AG08396 (cell line): ENCODE measurements around the gene KCNQ1.

Source experiments
- DNase-seq: peaks from one replicate; pipeline ENCODE4 v3.0.0; 2012; ENCODE audit warnings: low spot score, mixed read lengths

Gene KCNQ1

DNA sequence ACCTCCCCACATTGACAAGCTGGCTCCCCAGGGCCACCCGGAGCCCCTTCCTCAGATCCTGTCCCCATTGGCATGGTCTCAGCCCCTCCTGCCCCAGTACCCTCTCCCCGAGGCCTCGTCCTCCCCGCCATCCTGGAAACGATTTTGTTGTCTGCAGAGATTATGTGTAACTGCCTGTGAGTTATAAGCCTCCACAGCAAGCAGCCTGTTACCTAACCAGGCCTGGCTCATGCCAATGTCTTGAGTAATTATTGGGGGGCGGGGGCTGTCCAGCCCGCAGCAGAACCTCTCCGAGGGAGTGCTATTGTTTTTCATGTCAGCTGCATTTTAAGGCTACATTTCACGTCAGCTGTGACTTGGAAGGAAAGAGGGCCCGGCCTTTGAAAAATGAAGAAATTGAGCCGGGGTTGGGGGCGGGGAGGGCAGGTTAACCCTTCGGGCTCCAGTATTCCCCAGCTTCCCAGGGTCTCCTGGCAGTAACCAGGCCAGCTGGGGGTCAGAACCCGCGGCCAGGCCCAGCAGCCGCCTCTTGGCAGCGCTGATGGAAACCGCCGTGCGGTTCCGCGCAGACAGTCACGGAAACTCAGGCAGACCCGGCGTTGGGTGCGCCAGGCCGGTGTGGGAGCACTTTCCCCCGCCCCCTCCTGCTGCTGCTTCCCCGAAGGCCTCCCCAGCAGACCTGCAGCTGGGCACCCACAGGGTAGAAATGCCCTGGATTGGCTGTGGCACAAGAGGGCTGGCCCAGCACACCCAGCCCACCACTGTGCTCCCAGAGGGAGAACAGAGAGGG, 381.3 kb downstream of the KCNQ1 start:
- peak; percentile 96 for DNase-seq

DNA sequence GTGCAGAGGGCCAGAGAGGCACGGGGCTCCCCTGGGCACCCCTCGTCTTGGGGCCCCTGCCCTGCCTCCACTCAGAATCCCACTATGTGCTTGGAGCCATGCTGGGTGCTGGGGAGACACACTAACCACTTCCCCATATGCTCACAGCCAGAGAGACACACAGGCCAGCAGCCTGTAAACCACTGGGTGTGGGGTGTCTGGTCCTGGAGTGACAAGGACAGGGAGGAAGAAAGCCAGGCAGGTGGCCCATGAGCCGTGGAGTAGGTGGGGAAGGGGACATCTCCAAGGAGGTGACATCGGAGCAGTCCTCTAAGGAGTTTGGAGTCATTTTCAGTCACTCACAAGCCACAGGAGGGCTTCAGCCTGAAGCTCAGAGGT, 381.9 kb downstream of the KCNQ1 start:
- DNase-seq, result no peak

DNA sequence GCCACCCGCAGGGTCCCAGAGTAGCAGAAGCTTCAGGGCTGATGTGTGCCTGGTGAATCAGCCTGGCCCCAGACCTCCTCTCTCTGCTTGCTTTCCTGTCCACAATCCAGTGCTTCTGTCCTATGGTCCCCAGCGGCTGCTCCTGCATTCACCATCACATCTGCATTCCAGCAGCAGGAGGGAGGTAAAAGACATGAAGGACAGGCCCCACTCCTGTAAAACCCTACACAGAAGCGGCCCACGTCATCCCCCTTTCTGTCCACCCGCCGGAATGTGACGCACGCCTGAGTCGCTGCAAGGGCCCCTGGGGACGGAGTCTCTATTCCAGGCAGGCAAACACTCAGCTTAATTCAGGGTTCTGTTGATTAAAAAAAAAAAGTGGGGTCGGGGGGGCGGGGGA, 382.4 kb downstream of the KCNQ1 start:
- DNase-seq, result no peak

DNA sequence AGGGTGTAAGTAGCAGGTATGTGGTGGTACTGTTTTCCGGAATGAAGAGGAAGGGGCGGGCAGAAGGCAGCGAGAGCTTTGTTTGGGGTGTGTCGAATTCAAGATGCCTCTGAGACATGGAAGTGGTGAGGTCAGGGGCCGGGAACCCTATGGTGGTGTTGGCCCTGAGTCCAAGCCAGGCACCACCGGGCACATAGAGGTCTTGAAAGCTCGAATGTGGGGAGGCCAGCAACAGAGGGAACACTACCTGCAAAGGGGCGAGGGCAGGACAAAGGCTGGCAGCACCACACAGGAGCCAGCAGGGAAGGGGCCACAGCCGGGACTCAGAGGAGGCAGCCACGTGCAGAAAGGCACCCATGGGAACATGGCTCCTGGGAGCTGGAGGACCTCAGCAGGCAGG, 383.0 kb downstream of the KCNQ1 start:
- no peak for DNase-seq

DNA sequence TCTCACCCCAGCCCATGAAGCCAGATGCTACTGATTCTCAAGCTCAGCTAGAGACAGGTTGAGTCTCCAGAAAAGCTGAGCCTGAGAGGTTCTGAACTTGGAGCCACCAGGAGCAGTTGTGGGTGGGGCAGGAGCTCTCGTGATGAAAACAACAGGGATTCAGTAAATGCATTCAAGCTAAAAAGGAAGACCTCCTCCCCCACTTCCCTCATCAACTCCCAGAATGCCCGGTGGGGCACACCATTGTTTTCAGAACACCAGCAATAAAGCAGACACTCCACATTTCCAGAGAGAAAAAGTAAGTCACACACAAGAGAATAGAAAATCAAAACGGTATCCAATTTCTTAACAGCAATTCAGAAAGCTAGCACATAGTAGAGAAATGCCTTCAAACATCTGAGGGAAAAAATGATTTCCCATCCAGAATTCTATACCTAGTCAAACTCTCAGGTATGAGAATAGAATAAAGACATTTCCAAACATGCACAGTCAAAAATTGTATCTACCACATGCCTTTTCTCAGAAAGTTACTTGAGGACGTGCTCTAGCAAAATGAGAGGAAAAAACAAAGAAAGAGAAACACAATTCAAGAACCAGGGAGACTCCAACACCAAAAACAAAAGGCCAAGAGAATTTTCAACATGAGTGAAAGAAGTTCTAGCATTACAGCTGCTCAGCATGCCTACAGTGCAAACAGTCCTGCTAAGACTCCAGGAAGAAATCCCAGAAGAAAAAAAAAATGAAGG, 383.9 kb downstream of the KCNQ1 start:
- no peak for DNase-seq

DNA sequence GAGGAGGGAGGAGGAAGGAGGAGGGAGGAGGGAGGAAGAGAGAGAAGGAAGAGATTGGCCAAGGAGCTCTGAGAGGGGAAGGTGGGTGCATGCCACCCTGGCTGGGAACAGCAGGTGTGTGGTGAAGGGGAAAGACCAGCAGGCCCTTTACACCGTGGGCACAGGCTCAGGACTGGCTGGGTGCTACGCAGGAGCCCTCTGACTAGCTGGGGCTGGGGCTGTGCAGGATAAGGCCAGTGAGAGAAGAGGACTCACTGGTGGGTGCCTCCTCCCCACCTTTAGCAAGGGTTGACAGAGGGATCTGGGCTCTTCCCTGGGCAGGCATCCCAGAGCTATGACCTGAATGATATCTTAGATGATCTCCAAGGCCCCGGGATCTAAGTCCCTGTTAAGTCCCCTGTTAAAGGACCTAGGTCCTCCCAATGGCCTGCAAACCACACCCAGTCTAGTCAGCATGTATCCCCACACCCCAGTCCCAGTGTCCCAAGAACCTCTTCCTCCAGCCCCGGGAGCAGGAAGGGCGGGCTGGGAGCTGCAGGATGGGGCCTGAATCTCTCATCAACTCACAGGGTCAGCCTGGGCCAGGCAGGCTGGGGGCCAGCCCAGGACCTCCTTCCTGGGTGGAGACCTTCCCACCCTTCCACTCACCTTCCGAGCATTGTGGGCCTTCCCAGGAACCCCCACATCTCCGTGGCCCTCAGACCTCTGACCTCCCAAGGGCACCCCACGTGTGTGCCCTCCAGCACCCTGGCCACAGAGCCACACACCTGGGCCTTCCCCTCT, 385.4 kb downstream of the KCNQ1 start:
- no peak for DNase-seq

DNA sequence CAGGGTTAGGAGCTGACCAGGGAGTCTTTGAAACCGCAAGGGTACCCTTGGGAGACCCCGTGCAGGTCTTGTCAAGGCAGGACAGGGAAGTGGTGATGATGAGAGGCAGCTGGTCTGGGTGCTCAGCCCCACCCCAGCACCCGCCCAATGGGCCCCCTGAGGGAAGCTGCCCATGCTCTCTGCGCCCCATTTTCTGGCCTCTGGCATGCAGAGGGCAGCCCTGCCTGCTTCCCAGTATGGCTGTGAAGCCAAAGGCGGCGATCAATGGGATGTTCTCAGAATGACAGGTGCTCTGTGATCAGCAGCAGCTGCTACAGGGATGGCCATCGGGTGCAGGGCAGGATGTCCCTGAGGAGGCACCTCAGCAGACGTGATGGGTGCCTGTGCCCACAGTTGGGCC, 386.1 kb downstream of the KCNQ1 start:
- no peak for DNase-seq

DNA sequence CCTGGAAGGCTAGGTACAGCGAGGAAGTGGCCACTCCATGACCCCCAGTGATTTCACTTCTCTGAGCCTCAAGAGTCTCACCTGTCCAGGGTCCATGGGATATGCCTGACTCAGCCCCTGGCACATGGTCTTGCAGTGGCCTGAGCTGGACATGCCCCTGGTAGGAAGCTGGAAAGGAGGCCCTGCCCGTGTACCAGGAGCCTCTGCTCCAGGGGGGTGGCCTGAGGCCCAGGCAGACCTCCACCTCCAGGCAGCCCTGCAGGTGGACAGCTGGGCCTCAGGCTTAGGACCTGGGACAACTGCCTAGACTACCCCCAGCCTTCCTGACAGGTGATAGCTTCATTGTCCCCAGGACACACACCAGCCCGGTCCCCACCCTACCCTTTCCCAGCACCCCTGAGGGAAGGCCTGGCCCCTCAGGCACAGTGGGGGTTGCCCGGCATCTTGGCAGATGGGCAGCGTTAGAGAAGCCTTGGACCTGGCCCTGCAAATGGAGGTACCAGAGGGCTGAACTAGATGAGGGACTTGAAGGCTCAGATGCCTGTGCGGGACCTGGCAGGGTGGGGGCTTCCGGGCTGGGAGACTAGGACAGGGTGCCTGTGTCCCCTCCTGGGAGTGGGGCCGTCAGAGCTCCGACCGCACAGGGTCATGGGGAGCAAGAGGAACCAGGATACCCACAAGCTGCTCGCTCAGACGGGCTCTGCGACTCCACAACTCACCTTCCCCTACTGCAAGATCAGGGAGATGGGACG, 387.1 kb downstream of the KCNQ1 start:
- DNase-seq, result no peak

DNA sequence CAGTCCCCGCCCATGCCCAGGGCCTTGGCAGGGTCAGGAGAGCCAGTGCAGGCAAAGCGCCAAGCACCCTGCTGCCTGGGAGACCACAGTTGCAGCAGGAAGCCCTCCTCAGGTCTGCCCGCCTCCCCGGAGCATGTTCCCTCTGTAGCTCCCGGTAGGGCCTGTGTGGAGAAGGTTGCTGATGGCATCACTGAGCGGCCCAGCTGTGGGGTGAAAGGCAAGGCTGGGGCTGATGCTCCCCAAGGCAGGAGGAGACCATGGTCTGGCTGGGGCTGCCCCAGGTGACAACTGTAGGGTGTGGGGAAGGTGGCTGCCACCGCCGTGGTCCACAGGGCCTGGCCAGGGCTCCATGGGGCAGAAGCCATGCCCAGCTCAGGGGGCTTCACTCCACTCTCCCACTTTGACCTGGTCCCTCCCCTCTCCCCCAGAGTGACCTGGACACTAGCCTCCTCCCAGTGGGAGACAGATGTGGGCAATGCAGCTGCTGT, 387.8 kb downstream of the KCNQ1 start:
- no peak for DNase-seq

DNA sequence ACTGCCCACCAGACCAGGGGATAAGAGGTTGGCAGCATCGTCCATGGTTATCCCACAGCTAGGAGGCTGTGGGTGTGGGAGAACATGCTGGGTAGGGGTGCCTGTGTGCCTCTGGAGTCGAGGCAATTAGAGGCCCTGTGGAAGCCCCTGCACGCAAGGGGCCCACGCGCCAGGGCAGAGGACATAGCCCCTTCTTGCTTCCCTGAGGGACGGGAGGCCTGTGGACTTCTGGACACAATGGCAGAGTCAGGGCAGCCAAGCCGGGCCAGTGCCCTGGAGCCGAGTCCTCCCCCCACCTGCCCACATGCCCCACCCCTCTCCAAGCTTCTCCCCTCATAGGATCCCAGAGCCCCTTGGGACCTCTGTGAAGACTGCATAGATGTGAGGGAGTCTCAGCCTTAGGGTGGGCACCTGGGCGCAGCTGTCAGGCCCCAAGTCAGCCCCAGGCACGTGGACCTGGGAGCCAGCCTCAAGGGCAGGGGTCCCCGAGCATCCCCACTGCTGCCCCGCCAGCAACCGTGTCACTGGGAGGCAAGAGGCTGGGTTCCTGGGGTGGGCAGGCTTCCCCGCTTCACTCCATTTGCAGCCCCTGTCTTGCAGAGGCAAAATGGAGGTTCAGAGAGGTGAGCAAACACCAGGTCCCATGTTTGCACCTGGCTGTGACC, 388.4 kb downstream of the KCNQ1 start:
- no peak for DNase-seq

DNA sequence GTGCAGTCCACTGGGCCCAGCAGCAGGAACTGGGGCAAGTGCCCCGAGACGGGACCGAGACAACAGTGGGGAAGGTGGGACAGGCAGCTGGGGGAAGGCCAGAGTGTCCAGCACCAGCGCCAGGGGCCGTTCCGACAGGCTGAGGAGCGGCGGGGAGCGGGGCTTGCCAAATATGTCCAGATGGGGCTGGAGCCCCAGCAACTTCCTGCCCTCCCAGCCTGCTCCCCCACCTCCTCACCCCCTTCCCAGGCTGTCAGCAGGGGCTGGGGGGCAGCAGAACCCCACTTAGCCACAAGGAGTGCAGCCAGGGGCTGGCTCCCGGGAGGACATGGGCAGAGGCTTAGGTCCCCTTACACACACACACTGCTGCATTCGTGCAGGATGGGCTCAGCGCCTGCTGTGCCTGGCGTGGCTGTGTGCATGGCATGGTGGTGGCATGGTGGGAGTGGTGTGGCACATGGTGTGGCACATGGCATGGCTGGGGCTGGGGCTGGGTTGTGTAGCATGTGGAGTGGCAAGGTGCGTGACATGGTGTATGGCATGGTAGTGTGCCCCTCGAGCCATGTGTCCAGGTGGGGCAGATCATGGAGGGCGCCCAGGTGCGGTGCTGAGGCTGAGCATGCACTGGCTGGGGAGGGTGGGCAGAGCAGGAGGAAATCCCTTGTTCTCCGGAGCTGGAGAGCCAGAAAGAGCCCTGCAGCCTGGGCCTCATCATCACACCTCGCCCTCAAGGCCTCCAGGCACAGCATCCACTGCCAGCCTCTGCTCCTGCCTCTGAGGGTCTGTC, 389.1 kb downstream of the KCNQ1 start:
- DNase-seq, result no peak

DNA sequence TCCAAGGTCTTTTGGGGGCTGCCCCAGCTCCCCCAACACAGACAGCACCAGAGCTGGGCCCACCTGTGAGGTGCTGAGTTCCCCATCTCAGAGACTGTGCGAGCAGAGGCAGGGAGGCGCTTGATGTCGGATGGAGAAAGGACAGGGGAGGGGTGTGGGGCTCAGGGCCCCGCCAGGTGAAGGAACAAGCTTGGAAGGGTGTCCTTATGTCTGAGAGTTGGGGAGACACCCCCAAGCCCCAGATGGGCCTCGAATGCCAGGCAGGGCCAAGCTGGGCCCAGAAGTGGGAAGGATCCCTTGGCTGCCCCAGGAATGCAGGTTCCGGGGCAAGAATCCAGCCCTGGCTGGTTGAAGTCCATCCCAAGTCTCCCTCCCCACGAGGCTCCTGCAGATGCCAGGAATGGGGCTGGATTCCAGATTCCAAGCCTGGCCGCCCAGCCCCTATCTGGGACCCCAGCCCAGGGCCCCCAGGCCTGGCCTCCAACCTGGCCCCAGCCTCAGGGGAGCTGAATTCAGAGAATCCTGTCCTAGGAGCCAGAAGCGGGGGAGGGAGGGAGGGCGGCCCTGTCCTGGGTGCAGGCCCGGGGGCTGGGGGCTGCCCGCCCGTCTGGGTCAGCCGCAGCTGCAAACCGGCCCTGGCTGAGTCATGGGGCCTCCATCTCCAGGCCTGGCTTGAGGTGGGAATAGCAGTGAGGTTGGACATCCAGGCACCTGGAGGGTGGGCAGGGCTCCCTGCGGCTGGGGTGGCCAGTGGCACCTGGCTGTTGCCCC, 389.9 kb downstream of the KCNQ1 start:
- no peak for DNase-seq

DNA sequence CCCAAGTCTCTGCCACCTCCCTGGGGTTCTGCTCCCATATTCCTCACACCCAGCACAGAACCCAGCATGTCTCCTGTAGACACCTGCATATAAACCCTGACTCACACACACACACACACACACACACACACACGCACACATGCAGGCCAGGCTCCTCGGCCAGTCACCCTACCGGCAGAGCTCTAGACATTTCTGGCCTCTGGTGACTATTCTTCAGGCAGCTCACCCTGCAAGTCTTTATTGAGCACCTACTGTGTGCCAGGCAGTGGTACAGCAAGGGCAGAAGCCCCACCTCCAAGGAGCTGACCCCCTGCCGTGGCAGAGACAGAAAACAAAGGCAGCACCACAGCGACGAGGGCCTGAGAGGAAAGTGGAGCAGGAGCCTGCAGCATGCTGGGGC, 390.5 kb downstream of the KCNQ1 start:
- DNase-seq, result no peak

DNA sequence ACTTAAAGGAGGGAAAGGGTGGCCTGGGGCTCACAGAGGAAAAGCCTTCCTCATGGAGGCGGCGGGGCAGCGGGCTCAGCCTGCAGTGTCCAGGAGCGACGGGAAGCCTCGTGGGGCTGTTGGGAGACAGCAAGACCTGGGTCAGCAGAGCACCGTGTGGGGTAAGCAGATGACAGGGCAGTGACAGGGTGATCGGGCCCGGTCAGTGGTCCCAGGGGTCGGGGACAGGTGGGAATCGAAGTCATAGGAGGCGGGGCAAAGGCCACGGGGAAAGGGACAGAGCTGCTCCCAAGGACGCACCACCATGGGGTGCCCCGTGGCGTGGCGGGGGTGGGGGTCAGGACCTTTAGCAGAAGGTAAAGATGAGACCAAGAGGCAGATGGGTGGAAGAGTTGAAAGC, 390.9 kb downstream of the KCNQ1 start:
- DNase-seq, result no peak

DNA sequence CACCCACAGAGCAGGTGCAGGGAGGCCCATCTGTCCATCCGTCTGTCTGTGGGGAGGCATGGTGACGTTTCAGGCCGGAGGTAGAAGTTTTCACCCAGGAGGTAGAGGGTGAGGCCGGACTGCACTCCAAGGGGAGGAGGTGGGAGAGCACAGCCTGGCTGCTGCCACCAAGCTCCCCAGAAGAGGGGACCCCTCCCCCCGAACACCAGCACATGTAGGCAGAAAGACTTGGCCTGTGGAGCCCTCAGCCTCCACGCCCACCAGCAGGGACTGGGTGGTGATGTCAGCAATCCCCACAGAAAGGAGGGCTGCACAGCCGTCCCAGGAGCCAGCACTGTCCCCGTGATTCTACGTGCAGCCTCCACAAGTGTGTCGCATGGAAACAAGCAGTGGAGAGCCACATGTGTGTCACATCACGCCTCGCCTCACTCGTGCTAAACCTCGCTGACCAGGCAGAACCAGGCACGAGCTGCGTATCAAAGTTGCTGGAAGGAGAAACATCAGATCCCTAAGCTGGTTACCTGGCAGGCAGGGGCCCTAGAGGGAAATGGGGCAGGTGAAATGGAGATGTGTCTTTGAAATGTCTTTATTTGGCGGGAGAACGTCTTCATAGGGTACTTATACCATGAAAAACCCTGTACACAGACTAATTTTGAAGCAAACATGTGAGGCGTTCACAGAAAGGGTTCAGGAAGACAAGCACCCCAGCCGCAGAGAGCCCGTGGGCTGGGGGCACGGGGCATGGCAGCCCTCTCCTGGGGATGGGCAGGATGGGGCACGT, 391.7 kb downstream of the KCNQ1 start:
- no peak for DNase-seq

DNA sequence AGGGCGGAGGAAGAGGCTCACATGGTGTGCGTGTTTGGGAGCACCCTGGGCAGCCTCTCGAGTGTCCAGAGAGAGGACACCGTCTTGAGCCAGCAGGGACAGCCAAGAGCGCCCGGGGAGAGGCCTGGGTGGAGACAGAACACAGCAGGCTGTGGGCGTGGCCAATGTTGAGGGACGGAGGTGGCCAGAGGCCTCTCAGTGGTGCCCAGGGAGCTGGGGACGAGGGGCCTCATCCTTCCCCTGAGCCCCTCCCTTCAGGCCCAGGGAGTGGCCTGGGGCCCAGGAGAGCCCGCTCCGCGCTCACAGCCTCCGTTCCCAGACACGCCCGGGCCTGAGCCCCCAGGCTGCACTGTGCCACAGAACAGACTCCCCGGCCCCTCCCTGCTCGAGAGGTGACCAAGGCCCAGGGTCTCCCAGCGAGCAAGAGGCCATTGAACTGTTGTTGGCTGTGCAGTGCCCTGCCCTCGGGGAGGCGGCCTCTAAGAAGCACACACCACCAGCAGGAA, 392.3 kb downstream of the KCNQ1 start:
- DNase-seq, result peak; percentile 90

DNA sequence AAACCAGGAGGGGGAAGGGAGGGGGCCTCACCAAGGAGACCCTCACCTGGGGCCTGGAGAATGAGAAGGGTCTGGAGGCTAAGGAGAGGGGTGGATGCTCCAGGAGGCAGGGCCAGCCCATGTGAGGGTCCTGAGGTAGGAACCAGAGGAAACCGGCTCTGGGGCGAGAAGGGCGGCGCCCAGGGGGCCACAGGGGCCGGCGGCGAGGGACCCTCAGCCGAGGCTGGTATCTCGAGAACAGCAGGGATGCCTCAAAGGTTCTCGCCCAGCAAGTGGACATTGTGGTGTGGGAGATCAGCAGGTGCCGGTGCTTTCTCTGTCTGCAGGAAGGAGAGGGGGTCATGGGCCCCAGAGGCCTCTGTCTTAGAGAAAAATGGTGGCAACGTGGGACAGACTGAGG, 392.8 kb downstream of the KCNQ1 start:
- no peak for DNase-seq

DNA sequence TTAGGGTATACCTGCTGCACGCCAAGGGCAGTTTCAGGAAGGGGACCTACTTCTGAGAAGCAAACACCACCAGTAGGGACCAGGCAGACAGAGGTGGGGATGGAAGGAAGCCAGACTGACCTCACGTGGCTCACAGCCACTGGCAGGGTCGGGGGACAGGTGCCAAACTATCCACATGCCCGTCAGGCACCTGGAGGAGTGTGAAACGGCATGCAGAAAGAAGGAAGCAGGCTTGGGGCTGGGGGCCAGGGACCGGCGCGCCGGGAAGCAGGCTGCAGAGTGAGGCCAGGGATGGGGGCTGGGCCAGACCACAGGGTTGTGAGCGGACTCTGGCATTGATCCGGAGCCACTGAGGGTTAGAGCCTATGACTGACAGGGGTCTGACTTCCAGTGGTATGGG, 393.3 kb downstream of the KCNQ1 start:
- no peak for DNase-seq
